Endodermal cell (in vitro differentiated cells): ENCODE measurements around the gene SKOR1. TPM values are rescaled to one million over a fixed set of nuclear protein-coding genes. Genes with fewer than 3 reads are reported as not detected.

Experiments
- DNase-seq: peaks from one replicate; pipeline ENCODE4 v3.0.0-alpha.2; 2017
- H3K27ac ChIP-seq: 2 replicates; pipeline ENCODE4 v1.5.1; 2013; ENCODE audit warnings: mild to moderate bottlenecking, low read depth, low read length, moderate library complexity
- H3K27me3 ChIP-seq: 2 replicates; pipeline ENCODE4 v1.6.1; 2013; ENCODE audit warnings: mild to moderate bottlenecking, low read length, moderate library complexity; ENCODE audit not compliant: insufficient read depth, control insufficient read depth, poor library complexity, severe bottlenecking
- H3K36me3 ChIP-seq: 2 replicates; pipeline ENCODE4 v1.7.0; 2013; ENCODE audit warnings: mild to moderate bottlenecking, low read length, moderate library complexity; ENCODE audit not compliant: control insufficient read depth, insufficient read depth
- H3K4me1 ChIP-seq: one replicate; pipeline ENCODE4 v1.7.0; 2013; ENCODE audit warnings: low read length; ENCODE audit not compliant: control insufficient read depth, insufficient read depth
- H3K4me3 ChIP-seq: 2 replicates; pipeline ENCODE4 v1.5.1; 2013; ENCODE audit warnings: mild to moderate bottlenecking, low read length, moderate library complexity
- H3K9ac ChIP-seq: 2 replicates; pipeline ENCODE4 v1.6.1; 2013; ENCODE audit warnings: mild to moderate bottlenecking, low read length, moderate library complexity; ENCODE audit not compliant: poor library complexity, severe bottlenecking; ENCODE audit errors: extremely low read depth
- H3K9me3 ChIP-seq: 2 replicates; pipeline ENCODE4 v1.6.1; 2013; ENCODE audit warnings: mild to moderate bottlenecking, low read length, moderate library complexity; ENCODE audit not compliant: control insufficient read depth
- H3K27ac Mint-ChIP-seq: 2 replicates; pipeline ENCODE4 v1.8.0; 2020; ENCODE audit warnings: mixed read lengths
- H3K27me3 Mint-ChIP-seq: 2 replicates; pipeline ENCODE4 v1.8.0; 2021; ENCODE audit warnings: mild to moderate bottlenecking, mixed read lengths; ENCODE audit not compliant: insufficient read depth
- H3K36me3 Mint-ChIP-seq: 2 replicates; pipeline ENCODE4 v1.8.0; 2020; ENCODE audit warnings: low read depth, mixed read lengths
- H3K4me1 Mint-ChIP-seq: 2 replicates; pipeline ENCODE4 v1.8.0; 2020; ENCODE audit warnings: mixed read lengths
- H3K4me3 Mint-ChIP-seq: 2 replicates; pipeline ENCODE4 v1.8.0; 2020; ENCODE audit warnings: mild to moderate bottlenecking, moderate library complexity, mixed read lengths
- H3K9me3 Mint-ChIP-seq: 2 replicates; pipeline ENCODE4 v1.8.0; 2020; ENCODE audit warnings: mild to moderate bottlenecking, mixed read lengths
- WGBS, 2 experiments: methylation state at CpG; one replicate each; pipeline versions ENCODE4 v1.1.5 to v1.1.7; 2013; ENCODE audit warnings: missing lambda C conversion rate in 2 of 2, mixed read lengths in 1 of 2; ENCODE audit not compliant: insufficient coverage in 1 of 2, insufficient read length in 1 of 2; 5-methylcytosine and 5-hydroxymethylcytosine counted together
- total RNA-seq, 2 donors: library from RNA; stranded (reverse); fragmentation: NEBNext Ultra II Directional in 1 of 2; extraction: Animal tissue kit (Norgen Biotek cat#: 25700) in 1 of 2; gene quantifications; 2 replicates in 1 of 2; 3 replicates in 1 of 2; pipeline ENCODE4 v1.2.1, GENCODE V29; 2021
- TF ChIP-seq, protein P1 (sequence below): fragments of 200-600 bp; sonication (generic); conservative IDR thresholded peaks from 2 replicates; pipeline ENCODE4 v1.5.0; 2021; ENCODE audit warnings: antibody characterized with exemption, mild to moderate bottlenecking

SKOR1 gene
- total RNA-seq, 2 donors from 2014 or later = 0.37 to 0.51 TPM

DNA sequence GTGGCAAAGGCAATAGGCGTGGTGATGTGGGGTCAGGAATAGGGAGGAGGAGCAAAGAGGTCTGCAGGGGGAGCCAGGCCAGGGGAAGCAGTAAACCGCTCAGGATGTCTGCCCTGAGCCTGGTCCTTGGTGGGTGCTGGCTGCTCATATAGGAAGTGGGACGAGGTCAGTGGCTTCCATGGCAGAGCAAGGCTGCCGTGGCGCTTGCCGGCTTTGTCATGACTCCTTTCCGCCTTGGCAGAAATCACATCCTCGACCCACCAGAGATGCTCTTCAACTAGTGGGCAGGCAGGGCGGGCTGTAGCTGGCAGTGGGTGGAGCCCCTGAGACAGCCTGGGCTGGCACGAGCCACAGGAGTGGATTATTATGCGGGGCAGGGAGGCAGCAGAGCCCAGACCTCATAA is 13.1 kb upstream of the SKOR1 start:
- Mint-ChIP-seq H3K27me3 (peaks cover 75% of the 10 kb centered on the region), H3K9me3 (peaks cover 14% of the 10 kb centered on the region), H3K36me3 (peaks cover 8% of the 10 kb centered on the region), H3K4me1 (no peaks in the 10 kb centered on the region), H3K4me3 (no peak overlapping the region), H3K27ac (no peak overlapping the region)
- Histone ChIP-seq H3K9me3 (peaks cover 6% of the 10 kb centered on the region), H3K4me1 (no peaks in the 10 kb centered on the region), H3K27ac (no peak overlapping the region), H3K4me3 (no peak overlapping the region), H3K27me3 (peaks cover 66% of the 10 kb centered on the region), H3K9ac (no peak overlapping the region), H3K36me3 (no peaks in the 10 kb centered on the region)
- peak; percentile 54 for DNase-seq
- 82 to 96% methylated on average over 8 to 11 of the region's 11 CpGs for WGBS, 2 experiments
- TF ChIP-seq, protein P1, sequence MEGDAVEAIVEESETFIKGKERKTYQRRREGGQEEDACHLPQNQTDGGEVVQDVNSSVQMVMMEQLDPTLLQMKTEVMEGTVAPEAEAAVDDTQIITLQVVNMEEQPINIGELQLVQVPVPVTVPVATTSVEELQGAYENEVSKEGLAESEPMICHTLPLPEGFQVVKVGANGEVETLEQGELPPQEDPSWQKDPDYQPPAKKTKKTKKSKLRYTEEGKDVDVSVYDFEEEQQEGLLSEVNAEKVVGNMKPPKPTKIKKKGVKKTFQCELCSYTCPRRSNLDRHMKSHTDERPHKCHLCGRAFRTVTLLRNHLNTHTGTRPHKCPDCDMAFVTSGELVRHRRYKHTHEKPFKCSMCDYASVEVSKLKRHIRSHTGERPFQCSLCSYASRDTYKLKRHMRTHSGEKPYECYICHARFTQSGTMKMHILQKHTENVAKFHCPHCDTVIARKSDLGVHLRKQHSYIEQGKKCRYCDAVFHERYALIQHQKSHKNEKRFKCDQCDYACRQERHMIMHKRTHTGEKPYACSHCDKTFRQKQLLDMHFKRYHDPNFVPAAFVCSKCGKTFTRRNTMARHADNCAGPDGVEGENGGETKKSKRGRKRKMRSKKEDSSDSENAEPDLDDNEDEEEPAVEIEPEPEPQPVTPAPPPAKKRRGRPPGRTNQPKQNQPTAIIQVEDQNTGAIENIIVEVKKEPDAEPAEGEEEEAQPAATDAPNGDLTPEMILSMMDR = no peak

DNA sequence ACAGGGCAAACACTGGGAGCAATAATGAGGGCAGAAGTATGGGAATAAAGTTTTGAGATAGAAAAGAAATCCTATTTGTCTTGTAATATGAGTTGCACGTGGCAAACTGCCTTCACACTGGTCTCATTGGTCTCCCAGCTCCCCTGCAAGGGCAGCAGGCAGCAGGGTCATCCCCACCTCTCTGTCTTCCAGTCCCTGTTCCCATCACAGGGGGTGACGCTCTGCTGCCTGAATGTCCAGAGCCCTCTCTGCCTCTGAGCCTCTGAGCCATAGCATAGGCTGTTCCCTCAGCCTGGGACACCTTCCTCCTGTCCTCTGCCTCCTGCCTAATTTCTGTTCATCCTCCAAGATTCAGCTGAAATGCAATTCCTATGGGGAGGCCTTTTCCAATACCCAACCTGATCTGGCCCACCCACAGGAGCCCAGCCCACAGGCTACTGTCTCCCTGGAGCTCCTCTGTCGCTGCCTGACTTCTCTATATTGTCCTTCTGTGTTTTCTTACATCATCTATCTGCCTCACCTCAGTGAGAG is 12.1 kb upstream of the SKOR1 start:
- Histone ChIP-seq H3K9ac (no peak overlapping the region), H3K4me3 (no peak overlapping the region), H3K9me3 (peaks cover 6% of the 10 kb centered on the region), H3K36me3 (no peaks in the 10 kb centered on the region), H3K27ac (no peak overlapping the region), H3K27me3 (peaks cover 75% of the 10 kb centered on the region), H3K4me1 (no peaks in the 10 kb centered on the region)
- TF ChIP-seq, protein P1 = no peak
- DNase-seq = peak; percentile 39
- Mint-ChIP-seq H3K36me3 (peaks cover 3% of the 10 kb centered on the region), H3K27me3 (peaks cover 75% of the 10 kb centered on the region), H3K4me3 (no peak overlapping the region), H3K4me1 (no peaks in the 10 kb centered on the region), H3K27ac (no peak overlapping the region), H3K9me3 (peaks cover 14% of the 10 kb centered on the region)
- WGBS, 2 experiments = 76 to 83% methylated on average over 1 to 3 of the region's 3 CpGs

DNA sequence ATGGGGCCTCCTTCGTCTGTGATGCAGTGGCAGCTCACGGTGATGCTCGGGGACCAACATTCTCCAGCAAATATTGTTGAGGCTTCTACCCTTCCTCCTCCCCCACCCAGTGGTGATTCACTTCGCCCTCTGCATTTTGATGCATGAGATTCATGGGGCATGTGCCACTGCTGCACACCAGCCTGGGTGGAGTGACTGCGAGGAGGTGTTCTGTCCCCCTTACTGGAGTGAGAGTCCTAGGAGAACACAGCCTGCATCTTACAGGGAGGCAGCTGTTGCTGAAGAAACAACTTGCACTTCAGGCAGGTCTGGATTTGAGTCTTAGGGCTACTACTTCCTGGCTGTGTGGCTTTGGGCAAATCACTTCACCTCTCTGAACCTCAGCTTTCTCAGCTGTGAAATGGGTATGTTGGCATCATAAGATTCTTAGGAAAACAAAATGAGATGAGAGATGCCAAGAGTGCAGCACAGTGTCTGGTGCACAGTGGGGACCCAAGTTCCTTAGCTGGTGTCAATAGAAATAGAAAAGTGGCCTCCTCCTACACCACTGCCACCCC is 10.2 kb upstream of the SKOR1 start:
- H3K27me3 Mint-ChIP-seq = peaks cover 75% of the 10 kb centered on the region

More for the DNA sequence above, 10.2 kb upstream of the SKOR1 start:
- Histone ChIP-seq H3K27me3 (peaks cover 85% of the 10 kb centered on the region), H3K9ac (no peak overlapping the region), H3K4me1 (no peaks in the 10 kb centered on the region), H3K27ac (no peak overlapping the region), H3K9me3 (peaks cover 6% of the 10 kb centered on the region), H3K36me3 (no peaks in the 10 kb centered on the region), H3K4me3 (no peak overlapping the region)
- TF ChIP-seq, protein P1 = no peak
- Mint-ChIP-seq H3K4me3 (no peak overlapping the region), H3K27ac (no peak overlapping the region), H3K9me3 (peaks cover 14% of the 10 kb centered on the region), H3K36me3 (peaks cover 3% of the 10 kb centered on the region), H3K4me1 (no peaks in the 10 kb centered on the region)
- no peak for DNase-seq
- WGBS, 2 experiments = 91 to 100% methylated on average over 2 to 5 of the region's 5 CpGs
